NK-92 (cell line): ENCODE results near the gene MRGPRD.

Experiments
- DNase-seq: peaks from one replicate; lab custom pipeline; 2025; ENCODE audit not compliant: unreplicated experiment; lab: John Stamatoyannopoulos, UW

Gene MRGPRD

GRCh38 chr11:68970921-68971636 lies 9.7 kb downstream of the MRGPRD start:
- no peak for DNase-seq

GRCh38 chr11:68969386-68969785 lies 11.4 kb downstream of the MRGPRD start:
- DNase-seq, result no peak

- DNase-seq, result no peak
These were observed 12.2 kb downstream of the MRGPRD start for GRCh38 chr11:68968306-68969250.

GRCh38 chr11:68966894-68967780 lies 13.6 kb downstream of the MRGPRD start:
- no peak for DNase-seq

- no peak for DNase-seq
These were observed 14.6 kb downstream of the MRGPRD start for GRCh38 chr11:68965901-68966853.

GRCh38 chr11:68963779-68964178 lies 17.0 kb downstream of the MRGPRD start:
- no peak for DNase-seq

- no peak for DNase-seq
These were observed 18.1 kb downstream of the MRGPRD start for GRCh38 chr11:68962527-68963250.

GRCh38 chr11:68961245-68961644 lies 19.5 kb downstream of the MRGPRD start:
- no peak for DNase-seq

GRCh38 chr11:68960294-68961071 lies 20.3 kb downstream of the MRGPRD start:
- no peak for DNase-seq

- DNase-seq, result no peak
These were observed 21.1 kb downstream of the MRGPRD start for GRCh38 chr11:68959465-68960293.

- DNase-seq, result no peak
These were observed 22.6 kb downstream of the MRGPRD start for GRCh38 chr11:68958211-68958610.

GRCh38 chr11:68956547-68957254 lies 24.1 kb downstream of the MRGPRD start:
- no peak for DNase-seq

GRCh38 chr11:68956142-68956541 lies 24.6 kb downstream of the MRGPRD start:
- DNase-seq, result no peak

GRCh38 chr11:68955607-68955958 lies 25.2 kb downstream of the MRGPRD start:
- DNase-seq, result no peak

- no peak for DNase-seq
These were observed 25.8 kb downstream of the MRGPRD start for GRCh38 chr11:68954836-68955606.

GRCh38 chr11:68950762-68951161 lies 30.0 kb downstream of the MRGPRD start:
- DNase-seq, result no peak
